OCI-LY7 (cell line): ENCODE results near the gene SGMS1.

Experiments
- CTCF ChIP-seq: fragments of 200-600 bp; sonication (generic); conservative IDR thresholded peaks from 2 replicates; pipeline ENCODE4 v1.5.1; 2014; ENCODE audit warnings: mild to moderate bottlenecking, antibody characterized with exemption, low read length, moderate library complexity, mixed read lengths
- EZH2phosphoT487 ChIP-seq: fragments of 200-600 bp; sonication (generic); IDR thresholded peaks from 2 replicates; pipeline ENCODE4 v1.6.1; 2018; ENCODE audit warnings: low read depth, borderline replicate concordance, mild to moderate bottlenecking, mixed run types, antibody characterized with exemption, low read length, moderate library complexity, mixed read lengths

GRCh38 chr10:50477287-50478203 lies 146.2 kb downstream of the SGMS1 start:
- TF ChIP-seq CTCF (no peak), EZH2phosphoT487 (no peak)
